A204.1 (cell line): ENCODE measurements around the gene LINGO3.

Experiments used
- FAIRE-seq: peaks from 2 replicates; lab custom pipeline; 2012; peaks lifted over from hg19 to GRCh38; lab: Jason Lieb, UNC

Gene LINGO3

GRCh38 chr19:2326699-2327360, 18.9 kb upstream of the LINGO3 start:
- no peak for FAIRE-seq

DNA sequence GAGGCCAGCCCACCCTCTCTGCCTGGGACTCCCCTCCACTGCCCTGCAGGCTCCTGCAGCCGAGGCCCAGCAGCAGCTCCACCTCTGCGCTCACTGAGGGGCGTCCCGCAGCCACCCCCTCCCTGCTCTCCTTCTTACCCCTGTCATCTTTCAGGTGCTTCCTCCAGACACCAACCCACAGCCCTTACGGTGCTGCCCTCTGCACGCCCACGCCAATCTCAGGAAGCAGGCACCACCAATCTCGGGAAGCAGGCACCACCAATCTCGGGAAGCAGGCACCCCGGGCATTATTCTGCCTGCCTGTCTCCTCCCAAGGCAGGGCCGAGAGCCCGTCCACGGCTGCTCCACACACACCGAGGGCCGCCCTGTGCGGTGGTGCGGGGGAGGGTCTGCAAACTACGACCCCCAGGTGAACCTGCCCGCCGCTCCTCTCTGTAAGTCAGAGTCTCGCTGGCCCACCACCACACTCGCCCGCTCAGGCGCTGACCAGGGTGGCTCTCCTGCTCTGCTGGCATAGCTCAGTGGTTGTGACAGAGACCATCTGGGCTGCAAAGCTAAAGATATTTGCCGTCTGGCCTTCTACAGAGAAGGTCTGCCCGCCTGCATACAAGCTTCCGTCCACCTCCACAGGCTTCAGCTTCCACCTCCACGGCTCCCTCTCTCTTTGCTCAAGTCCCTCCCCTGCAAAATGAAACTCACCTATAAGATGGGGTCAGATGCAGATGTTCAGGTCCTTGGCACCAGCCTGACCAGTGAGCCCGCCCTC, 17.5 kb upstream of the LINGO3 start:
- FAIRE-seq: no peak

DNA sequence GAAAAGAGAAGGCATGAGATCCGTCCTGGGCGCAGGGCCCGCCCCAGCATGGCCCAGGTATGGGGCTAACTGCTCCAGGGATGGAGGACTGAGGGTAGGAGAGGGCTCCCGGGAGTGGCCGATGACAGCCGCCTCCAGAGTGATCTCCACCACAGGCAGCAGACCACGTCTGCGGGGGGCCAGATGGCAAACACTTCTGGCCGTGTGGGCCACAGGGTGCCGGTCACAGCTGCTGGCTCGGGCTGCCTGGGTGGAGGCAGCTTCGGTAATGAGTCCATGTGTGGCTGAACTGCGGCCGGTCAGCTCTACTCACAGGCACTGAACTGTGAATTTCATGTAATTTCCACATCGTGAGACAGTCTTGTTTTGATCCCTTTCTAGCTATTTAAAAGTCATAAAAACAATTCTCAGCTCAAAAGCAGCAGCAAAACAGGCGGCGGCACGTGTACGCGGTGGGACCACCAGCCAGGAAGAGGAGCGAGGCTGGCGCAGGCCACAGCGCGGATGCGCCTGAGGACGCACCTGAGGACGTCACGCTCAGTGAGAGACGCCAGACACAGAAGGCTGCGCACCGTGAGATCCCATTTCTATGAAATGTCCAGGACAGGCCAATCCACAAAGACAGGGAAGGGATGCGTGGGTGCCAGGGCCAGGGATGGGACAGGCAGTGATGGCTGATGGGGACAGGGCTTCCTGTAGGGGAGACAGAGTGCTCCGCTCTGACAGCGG, 16.4 kb upstream of the LINGO3 start:
- no peak for FAIRE-seq

- FAIRE-seq: no peak
These were observed 15.8 kb upstream of the LINGO3 start for GRCh38 chr19:2323707-2324106.

GRCh38 chr19:2321565-2322283, 13.8 kb upstream of the LINGO3 start:
- FAIRE-seq: no peak

GRCh38 chr19:2320939-2321338, 13.0 kb upstream of the LINGO3 start:
- no peak for FAIRE-seq

GRCh38 chr19:2320049-2320448, 12.1 kb upstream of the LINGO3 start:
- no peak for FAIRE-seq

GRCh38 chr19:2319551-2319950, 11.6 kb upstream of the LINGO3 start:
- no peak for FAIRE-seq

DNA sequence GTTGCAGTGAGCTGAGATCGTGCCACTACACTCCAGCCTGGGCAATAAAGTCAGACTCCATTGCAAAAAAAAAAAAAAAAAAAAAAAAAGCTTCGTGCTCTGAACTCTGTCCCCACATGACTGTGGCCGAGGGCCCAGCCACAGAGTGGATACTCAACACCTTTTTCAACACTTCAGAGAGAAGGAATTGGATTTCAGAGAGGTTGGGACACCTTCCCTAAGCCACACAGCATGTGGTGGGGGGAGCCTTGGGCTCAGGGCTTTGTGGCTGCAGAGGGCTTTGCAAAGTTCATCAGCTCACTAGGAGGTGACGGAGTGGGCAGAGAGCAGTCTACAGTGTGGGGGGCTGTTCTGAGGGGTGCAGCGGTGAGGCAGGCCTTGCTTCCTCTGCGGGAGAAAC, 11.0 kb upstream of the LINGO3 start:
- FAIRE-seq: no peak

GRCh38 chr19:2317756-2318155, 9.8 kb upstream of the LINGO3 start:
- FAIRE-seq: no peak

DNA sequence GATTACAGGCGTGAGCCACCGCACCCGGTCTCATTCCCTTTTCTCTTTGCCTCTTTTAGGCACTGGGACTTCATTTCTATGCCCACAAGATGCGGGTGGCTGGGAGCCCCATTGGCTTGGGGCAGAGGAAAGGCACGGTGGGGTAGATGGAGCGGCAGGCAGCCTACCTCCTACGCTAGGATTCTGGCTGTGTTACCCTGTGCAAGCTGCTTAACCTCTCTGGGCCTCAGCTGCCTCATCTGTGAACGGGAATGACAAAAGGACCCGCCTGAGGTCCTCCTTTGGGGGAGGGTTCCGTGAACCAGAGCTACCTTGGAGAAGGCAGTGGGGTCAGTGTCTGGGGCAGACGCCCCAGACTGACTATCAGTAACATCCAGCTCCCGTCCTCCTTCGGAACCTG, 9.3 kb upstream of the LINGO3 start:
- no peak for FAIRE-seq

DNA sequence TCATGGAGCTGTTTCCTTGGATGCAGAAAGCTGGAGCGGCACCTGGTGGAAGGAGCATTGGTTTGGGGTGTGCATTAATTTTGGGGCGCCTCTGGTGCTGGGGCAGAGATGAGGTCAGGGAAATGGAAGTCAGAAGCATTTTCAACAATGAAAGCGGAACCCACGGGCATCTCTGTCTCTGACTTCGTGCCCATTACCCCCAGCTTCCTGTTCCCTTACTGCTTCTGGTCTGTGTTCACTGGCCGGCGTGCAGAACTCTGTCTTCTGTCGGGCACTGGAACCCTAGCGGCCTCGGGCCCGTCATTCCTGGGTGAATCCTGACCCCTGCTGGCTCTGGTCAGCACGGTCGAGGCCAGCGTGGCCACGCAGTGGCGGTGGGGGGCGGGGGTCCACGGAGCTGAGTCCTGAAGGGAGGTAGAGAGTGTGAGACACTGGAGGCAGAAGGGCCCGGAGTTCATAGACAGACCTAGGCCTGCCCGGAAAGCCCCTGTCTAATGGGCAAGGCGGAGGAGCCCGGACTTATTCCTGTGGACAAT, 7.9 kb upstream of the LINGO3 start:
- FAIRE-seq: no peak

DNA sequence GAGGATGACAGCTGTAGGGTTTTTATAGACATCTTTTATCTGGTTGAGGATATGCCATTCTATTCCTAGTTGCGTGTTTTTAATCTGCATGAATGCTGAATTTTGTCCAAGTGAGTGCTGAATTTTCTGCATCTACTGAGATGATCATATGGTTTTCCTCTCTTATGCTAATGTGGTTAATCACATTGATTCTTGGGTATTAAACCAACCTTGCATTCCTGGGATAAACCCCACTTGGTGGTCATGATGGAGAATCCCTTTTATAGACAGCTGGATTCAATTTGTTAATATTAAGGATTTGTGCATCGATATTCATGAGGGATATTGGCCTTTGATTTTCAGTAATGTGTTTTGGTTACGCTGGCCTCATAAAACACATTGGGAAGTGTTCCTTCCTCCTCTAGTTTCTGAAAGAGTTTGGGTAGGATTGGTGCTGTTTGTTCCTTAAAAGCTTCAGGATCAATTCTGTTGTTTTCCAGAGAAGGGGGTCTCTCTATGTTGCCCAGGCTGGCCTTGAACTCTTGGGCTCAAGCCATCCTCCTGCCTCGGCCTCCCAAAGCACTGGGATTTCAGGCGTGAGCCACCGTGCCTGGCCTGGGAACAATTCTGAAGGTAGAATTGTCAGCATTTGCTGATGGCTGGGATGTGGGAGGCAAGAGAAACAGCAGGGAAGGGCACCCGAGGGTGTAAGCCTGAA, 7.3 kb upstream of the LINGO3 start:
- no peak for FAIRE-seq

- FAIRE-seq: no peak
These were observed 5.0 kb upstream of the LINGO3 start for GRCh38 chr19:2312820-2313501.

DNA sequence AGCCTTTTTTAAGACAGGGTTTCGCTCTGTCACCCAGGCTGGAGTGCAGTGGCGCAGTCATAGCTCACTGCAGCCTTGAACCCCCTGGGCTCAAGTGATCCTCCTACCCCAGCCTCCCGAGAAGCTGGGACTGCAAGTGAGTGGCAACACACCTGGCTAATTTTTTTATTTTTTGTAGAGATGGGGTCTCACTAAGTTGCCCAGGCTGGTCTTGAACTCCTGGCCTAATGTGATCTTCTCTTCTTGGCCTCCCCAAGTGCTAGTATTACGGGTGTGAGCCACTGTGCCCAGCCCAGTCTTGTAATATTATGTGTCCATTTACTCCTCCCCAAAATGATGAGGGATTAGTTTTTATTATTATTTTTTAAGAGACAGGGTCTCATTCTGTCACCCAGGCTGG, 3.1 kb upstream of the LINGO3 start:
- FAIRE-seq: no peak

GRCh38 chr19:2309734-2310362, 1.9 kb upstream of the LINGO3 start:
- FAIRE-seq: no peak

- FAIRE-seq: no peak
These were observed 389 bp downstream of the LINGO3 start for GRCh38 chr19:2307518-2308012.

- FAIRE-seq: no peak
These were observed 983 bp downstream of the LINGO3 start for GRCh38 chr19:2306971-2307370.

GRCh38 chr19:2306281-2306806, 1.6 kb downstream of the LINGO3 start:
- FAIRE-seq: no peak
